ENCODE measurements around the gene SLC22A9. TPM values are rescaled to one million over a fixed set of nuclear protein-coding genes. Genes with fewer than 3 reads are reported as not detected.

The SLC22A9 gene
- total RNA-seq, 2 donors from 2014 or later, result not detected

- no peak overlapping the region for H3K27ac ChIP-seq
- no peaks in the 10 kb centered on the region for H3K36me3 ChIP-seq
- no peaks in the 10 kb centered on the region for H3K9me3 ChIP-seq
- intact Hi-C loops (cut with DNase I), result no loop called here
- no peak overlapping the region for H3K4me3 ChIP-seq
- H3K4me1 ChIP-seq (replicated peaks), result no peaks in the 10 kb centered on the region
- H3K27me3 ChIP-seq (replicated peaks; ENCODE audit: insufficient read depth), result no peaks in the 10 kb centered on the region
- 33% methylated on average over 2 of the region's 2 CpGs for WGBS
- no peak for DNase-seq (ENCODE audit: low spot score)
- TF ChIP-seq POLR2AphosphoS5 (IDR thresholded peaks at IDR 0.05) (no peak), POLR2A (IDR thresholded peaks at IDR 0.05) (no peak), CTCF (IDR thresholded peaks at IDR 0.05) (no peak)
These were observed 74.6 kb downstream of the SLC22A9 start for GRCh38 chr11:63444160-63444559.

GRCh38 chr11:63445118-63445517 lies 75.5 kb downstream of the SLC22A9 start:
- no peaks in the 10 kb centered on the region for H3K36me3 ChIP-seq
- 63% methylated on average over 2 of the region's 2 CpGs for WGBS
- H3K27me3 ChIP-seq (replicated peaks; ENCODE audit: insufficient read depth), result no peaks in the 10 kb centered on the region
- no peak overlapping the region for H3K4me3 ChIP-seq
- no peak overlapping the region for H3K27ac ChIP-seq
- no peaks in the 10 kb centered on the region for H3K9me3 ChIP-seq
- no peaks in the 10 kb centered on the region for H3K4me1 ChIP-seq (replicated peaks)
- intact Hi-C loops (cut with DNase I), result no loop called here
- DNase-seq (ENCODE audit: low spot score), result no peak
- TF ChIP-seq POLR2AphosphoS5 (IDR thresholded peaks at IDR 0.05) (no peak), CTCF (IDR thresholded peaks at IDR 0.05) (no peak), POLR2A (IDR thresholded peaks at IDR 0.05) (no peak)

GRCh38 chr11:63445720-63446119 lies 76.1 kb downstream of the SLC22A9 start:
- intact Hi-C loops (cut with DNase I), result no loop called here
- H3K27ac ChIP-seq, result no peak overlapping the region
- DNase-seq (ENCODE audit: low spot score), result no peak
- TF ChIP-seq POLR2AphosphoS5 (IDR thresholded peaks at IDR 0.05), result no peak
- TF ChIP-seq POLR2A (IDR thresholded peaks at IDR 0.05), result no peak
- no peaks in the 10 kb centered on the region for H3K4me1 ChIP-seq (replicated peaks)
- no peaks in the 10 kb centered on the region for H3K27me3 ChIP-seq (replicated peaks; ENCODE audit: insufficient read depth)
- no peak overlapping the region for H3K4me3 ChIP-seq
- no peaks in the 10 kb centered on the region for H3K36me3 ChIP-seq
- H3K9me3 ChIP-seq, result no peaks in the 10 kb centered on the region

GRCh38 chr11:63448646-63449045 lies 79.1 kb downstream of the SLC22A9 start:
- TF ChIP-seq CTCF (IDR thresholded peaks at IDR 0.05) (no peak), POLR2A (IDR thresholded peaks at IDR 0.05) (no peak), POLR2AphosphoS5 (IDR thresholded peaks at IDR 0.05) (no peak)

GRCh38 chr11:63459586-63459985 lies 90.0 kb downstream of the SLC22A9 start:
- intact Hi-C loops (cut with DNase I), result no loop called here
- H3K4me3 ChIP-seq, result no peak overlapping the region
- TF ChIP-seq POLR2A (IDR thresholded peaks at IDR 0.05), result no peak
- TF ChIP-seq CTCF (IDR thresholded peaks at IDR 0.05), result no peak
- no peak for TF ChIP-seq POLR2AphosphoS5 (IDR thresholded peaks at IDR 0.05)
- no peak for DNase-seq (ENCODE audit: low spot score)
- H3K36me3 ChIP-seq, result no peaks in the 10 kb centered on the region
- H3K27me3 ChIP-seq (replicated peaks; ENCODE audit: insufficient read depth), result no peaks in the 10 kb centered on the region
- H3K4me1 ChIP-seq (replicated peaks), result no peaks in the 10 kb centered on the region
- no peak overlapping the region for H3K27ac ChIP-seq
- H3K9me3 ChIP-seq, result no peaks in the 10 kb centered on the region
- WGBS, result 62% methylated on average over 6 of the region's 6 CpGs

More at GRCh38 chr11:63448646-63449045, 79.1 kb downstream of the SLC22A9 start:
- Histone ChIP-seq H3K36me3 (no peaks in the 10 kb centered on the region), H3K4me3 (no peak overlapping the region), H3K4me1 (replicated peaks) (no peaks in the 10 kb centered on the region), H3K27me3 (replicated peaks; ENCODE audit: insufficient read depth) (no peaks in the 10 kb centered on the region), H3K27ac (no peak overlapping the region), H3K9me3 (no peaks in the 10 kb centered on the region)
- 35% methylated on average over 1 of the region's 1 CpG for WGBS
- intact Hi-C loops (cut with DNase I), result no loop called here
- DNase-seq (ENCODE audit: low spot score), result no peak

Other genes with a start within 250 kb of the SLC22A9 start
- gene SLC22A24, start 225.6 kb upstream of the SLC22A9 start, total RNA-seq, result not detected
- gene SLC22A25, start 126.2 kb upstream of the SLC22A9 start, total RNA-seq, result not detected
- 10 to 100 TPM in 1 of 2 donors, not detected in 1; 25.7 TPM for gene PLAAT5, start 121.4 kb downstream of the SLC22A9 start, total RNA-seq
- not detected for gene LGALS12, start 136.3 kb downstream of the SLC22A9 start, total RNA-seq
- gene PLAAT4, start 167.0 kb downstream of the SLC22A9 start, total RNA-seq, result 10 to 100 TPM; 47.6 to 50.8 TPM
- gene PLAAT2, start 193.6 kb downstream of the SLC22A9 start, total RNA-seq, result 1 to 10 TPM in 1 of 2 donors, not detected in 1; 2.6 TPM
- 100 to 1,000 TPM in 1 of 2 donors, 1 to 10 TPM in 1; 7.0 to 118 TPM for gene PLAAT3, start 244.6 kb downstream of the SLC22A9 start, total RNA-seq